ENCODE results near the gene SEC61A1.

SEC61A1 gene

GRCh38 chr3:128060473-128061381 is 8.5 kb downstream of the SEC61A1 start:
- no peak for DNase-seq

DNA sequence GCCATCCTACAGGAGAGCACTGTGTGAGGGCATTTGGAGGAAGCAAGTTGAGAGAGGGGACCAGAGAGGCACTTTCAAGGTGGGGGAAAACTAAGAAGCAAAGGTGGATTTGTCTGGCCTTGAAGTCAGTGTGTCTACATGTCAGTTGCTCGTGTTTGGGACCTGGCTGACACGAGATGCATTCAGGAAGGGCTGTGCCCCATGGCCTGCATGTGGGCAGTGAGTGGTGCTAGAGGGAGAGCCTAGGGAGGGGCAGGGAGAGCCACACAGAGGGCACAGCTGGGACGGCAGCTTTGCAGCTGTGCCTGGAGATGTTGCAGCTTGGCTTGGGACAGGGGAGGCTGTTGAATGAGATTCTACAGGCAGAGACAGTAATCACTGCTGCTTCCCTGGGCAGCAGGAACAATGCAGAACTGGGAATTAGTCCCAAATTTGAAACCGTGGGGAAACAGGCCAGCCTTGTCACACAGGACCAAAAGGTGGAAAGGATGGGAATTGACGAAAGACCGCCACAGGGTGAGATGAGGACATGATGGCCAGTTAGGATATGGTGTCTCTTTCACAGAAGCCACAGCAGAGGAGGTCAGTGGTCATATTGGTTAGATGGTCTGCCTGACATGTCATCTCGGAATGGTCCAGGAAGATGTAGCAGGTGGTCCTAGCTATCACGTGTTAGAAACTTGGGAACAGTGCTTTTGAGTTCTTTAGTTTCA is 10.0 kb downstream of the SEC61A1 start:
- DNase-seq, result no peak

- DNase-seq, result no peak
Measured at GRCh38 chr3:128063865-128064264, 11.6 kb downstream of the SEC61A1 start.

GRCh38 chr3:128064962-128065361 is 12.7 kb downstream of the SEC61A1 start:
- DNase-seq, result no peak

DNA sequence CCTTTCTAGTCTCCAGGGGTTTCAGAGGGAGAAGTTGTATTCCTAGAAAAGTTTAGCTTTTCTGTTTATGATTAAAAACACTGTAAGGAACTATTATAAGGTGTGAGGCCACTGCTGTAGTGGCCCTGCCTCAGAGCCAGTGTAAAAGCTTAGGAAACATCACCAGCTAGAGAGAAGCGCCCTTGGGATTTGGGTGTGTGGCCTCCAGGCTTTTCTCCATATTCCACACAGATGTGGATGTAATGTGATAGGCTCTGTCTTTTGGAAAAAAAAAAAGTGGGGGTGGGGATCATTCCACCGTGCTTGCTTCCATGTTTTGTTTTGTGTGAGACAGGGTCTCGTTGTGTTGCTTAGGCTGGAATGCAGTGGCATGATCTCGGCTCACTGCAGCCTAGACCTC is 13.9 kb downstream of the SEC61A1 start:
- DNase-seq, result no peak

- DNase-seq, result no peak
Measured at GRCh38 chr3:128066676-128067075, 14.4 kb downstream of the SEC61A1 start.

- no peak for DNase-seq
Measured at GRCh38 chr3:128067489-128067888, 15.3 kb downstream of the SEC61A1 start.

- DNase-seq, result no peak
Measured at GRCh38 chr3:128068156-128068620, 16.0 kb downstream of the SEC61A1 start.

- no peak for DNase-seq
Measured at GRCh38 chr3:128069271-128069670, 17.0 kb downstream of the SEC61A1 start.

GRCh38 chr3:128070898-128071591 is 18.8 kb downstream of the SEC61A1 start:
- DNase-seq, result no peak

- DNase-seq, result no peak
Measured at GRCh38 chr3:128071771-128072453, 19.7 kb downstream of the SEC61A1 start.

DNA sequence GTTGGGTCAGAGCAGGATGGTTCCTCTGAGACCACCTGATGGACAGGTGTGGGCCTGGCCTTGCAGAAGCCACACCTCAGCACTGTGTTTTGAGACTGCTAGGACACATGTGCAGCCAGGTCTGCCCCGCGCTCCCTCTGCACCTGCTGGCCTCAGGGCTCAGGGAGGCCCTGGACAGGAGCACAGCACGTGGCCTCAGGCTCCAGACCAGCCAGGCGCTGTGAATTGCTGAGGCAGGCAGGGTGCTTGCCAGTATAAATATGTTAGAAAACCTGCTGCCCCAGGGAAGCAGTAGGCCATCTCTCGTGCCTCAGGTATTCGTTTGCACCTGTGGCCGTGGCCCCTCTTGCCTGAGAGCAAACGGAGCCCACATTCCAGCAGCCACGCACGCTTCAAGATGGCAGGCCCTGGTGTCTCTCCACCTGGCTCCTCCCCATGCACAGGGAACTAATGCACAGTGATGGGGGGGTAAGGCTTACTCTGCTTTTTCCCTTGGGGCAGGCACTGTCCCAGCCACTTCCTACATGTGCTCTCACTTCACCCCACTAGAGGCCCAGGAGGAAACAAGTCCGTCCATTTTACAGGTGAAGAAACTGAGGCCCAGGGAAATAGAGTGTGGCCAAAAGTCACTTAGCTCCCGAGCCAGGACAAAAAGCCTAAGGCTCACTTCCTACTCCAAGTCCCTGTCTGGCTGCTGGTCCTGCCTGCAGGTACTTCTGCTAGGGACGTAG is 20.4 kb downstream of the SEC61A1 start:
- DNase-seq, result no peak

DNA sequence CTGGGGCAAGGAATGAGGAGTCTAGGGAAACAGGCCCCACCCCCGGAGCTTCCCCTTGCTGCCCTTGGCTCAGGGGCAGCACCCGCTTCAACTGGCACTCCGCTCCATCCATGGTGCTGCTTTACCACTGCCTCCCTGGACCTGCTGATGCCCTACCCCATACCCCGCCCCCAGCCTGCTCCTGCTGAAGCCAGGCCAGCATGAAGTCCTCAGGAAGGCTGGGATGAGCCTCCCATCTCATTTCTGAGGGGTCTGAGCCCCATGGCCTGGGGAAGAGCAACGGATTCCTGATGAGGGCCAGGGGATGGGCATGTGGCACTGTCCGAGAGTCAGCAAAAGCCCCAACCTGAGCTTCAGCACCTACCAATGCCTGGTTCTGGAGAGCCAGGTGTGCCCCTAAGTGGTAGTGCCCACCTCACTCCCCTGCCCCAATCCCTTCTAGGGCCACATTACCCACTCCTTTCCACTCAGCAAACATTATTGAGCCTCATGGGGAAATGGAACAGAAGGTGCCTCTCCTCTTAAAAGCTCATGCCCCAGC is 21.0 kb downstream of the SEC61A1 start:
- DNase-seq, result no peak

GRCh38 chr3:128073807-128074206 is 21.6 kb downstream of the SEC61A1 start:
- no peak for DNase-seq

DNA sequence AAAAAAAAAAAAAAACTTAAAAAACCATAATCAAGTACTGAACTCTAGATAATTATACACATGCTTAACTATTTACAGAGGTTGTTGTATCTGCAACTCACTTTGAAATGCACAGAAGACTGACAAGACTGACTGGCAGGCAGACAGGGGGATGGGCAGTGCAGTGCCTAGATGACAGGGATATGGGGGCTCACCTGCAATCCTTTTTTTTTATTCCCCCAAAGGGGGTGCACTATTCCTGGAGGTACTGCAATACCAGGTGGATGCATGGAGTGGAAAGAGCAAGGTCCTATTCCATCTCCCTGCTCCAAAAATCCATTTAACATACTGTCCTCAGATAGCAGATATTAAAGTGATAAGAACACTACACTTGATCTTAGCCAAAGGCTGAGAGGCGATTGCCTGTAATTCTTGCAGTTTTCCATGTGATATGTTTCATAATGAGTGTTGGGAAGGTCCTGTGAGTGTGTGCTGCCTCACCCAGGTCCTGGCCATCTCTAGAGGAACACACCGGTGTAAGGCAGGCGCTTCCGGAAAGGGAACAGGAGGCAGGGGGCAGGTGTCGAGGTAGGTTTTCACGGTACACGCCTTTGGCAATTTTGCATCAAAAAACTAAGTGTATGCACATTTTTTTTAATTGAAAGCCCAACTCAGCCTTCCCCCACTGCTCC is 22.7 kb downstream of the SEC61A1 start:
- DNase-seq, result no peak

DNA sequence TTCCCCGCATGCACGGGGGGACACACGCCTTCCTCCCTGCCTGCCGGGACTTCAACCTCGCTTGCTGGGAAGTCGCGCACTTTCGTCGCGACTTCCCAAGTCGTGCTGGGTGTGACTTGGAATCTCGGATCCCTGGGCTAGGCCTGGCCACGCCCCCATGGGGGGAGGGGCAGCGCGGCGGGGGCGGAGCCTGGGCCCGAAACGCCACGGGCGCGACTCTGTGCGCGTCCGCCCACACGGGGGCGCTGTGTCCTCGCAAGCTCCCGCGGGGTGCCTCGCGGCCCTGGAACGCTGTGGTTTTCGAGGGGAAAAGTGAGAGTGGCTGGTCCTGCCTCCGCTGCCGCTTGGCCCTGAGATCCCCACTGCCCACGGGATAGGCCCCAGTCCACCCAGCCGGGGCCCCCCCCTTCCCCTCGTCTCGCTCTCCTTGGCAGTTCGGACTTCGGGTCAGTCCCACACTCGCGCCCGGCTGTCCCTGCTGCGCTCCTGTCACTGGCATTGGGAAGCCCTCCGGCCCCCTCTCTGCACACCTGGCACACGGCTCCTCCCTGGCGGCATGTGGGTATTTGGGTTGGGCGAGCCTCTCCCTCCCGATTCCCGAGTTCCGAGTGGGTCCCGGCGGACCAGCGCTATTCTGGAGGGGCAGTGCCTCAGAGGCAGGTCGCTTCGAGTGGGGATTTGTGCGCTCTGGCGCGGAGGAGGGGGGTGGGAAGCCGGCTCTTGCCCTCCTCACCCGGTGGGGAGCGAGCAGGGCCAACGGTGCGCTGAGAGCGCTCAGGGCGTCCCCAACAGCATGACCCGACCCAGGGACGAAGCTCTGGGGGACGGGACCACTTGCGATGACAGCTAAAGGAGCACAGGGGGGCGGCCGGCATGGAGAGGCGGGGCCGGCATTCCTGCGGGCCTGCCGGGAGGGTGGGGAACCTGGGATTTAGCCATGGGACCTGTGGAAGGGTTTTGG is 23.6 kb downstream of the SEC61A1 start:
- peak; percentile 82 for DNase-seq

DNA sequence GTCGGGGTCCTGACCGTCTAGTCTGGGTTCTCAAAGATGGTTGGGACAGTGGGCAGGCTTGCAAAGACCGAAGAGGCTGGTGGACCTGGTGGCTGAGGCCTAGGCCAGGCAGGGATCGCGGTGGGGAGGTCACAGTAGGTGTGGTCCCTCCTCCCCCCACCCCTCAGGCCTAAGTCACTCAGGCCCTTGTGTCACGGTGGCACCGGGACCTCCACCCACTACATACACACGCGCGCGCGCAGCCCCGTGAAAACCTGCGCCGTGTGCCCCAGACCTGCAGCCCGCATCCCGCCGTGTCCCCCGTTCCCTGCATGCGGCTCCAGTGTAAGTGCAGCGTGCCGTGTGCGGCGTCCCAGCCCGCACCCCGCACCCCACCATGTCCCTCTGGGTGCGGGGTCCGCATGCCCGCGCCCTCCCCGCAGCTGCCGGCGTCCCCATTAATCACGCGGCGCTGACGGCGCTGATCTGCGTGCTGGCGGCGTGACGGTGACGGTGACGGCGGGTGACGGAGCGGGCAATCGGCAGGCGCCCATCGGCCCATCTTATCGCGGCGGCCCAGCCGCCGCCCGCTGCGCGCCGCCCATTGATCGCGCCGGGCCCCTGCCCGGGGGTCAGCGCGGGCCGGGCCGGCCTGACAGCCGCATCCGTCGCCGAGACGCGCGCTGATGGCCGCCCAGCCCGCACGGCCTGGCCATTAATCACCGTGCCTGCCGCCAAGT is 24.4 kb downstream of the SEC61A1 start:
- no peak for DNase-seq

- DNase-seq, result no peak
Measured at GRCh38 chr3:128077202-128077624, 25.0 kb downstream of the SEC61A1 start.

DNA sequence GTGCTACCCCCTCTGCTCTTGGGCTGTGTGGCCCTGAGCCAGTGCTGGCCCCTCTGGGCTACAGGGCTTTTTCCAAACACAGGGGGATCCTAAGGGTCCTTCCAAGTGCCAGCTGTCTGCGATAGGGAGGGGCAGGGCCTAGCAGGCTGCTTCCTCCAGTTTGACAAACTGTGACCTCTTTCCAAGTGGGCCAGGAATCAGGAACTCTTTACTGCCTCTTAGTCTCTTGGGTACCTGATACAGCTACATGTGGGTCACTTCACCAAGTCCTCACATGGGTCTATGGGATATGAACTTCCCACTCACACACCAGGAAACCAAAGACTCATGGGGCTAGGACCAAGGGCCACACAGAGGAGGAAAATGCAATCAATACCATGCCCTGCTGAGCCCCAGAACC is 25.4 kb downstream of the SEC61A1 start:
- DNase-seq, result no peak
